Chondrocyte (in vitro differentiated cells): Measurements from ENCODE around the gene PDZD7. TPM values are rescaled to one million over a fixed set of nuclear protein-coding genes. Genes with fewer than 3 reads are reported as not detected.
A peak's percentile ranks its signal among the peaks of the same experiment; 100 is the strongest.

Source experiments
- DNase-seq: peaks from one replicate; pipeline ENCODE4 v3.0.0; 2021; ENCODE audit warnings: mixed read lengths, low spot score
- H3K27ac Mint-ChIP-seq: one replicate; pipeline ENCODE4 v1.8.0; 2021; ENCODE audit warnings: mild to moderate bottlenecking, moderate library complexity, mixed read lengths; ENCODE audit not compliant: unreplicated experiment
- H3K27me3 Mint-ChIP-seq: 2 replicates; pipeline ENCODE4 v1.8.0; 2021; ENCODE audit warnings: low read depth, mixed read lengths
- H3K36me3 Mint-ChIP-seq: 2 replicates; pipeline ENCODE4 v1.8.0; 2021; ENCODE audit warnings: low read depth, mixed read lengths
- H3K4me1 Mint-ChIP-seq: 2 replicates; pipeline ENCODE4 v1.8.0; 2021; ENCODE audit warnings: low read depth, mild to moderate bottlenecking, mixed read lengths
- H3K4me3 Mint-ChIP-seq: one replicate; pipeline ENCODE4 v1.8.0; 2021; ENCODE audit warnings: mild to moderate bottlenecking, moderate library complexity, mixed read lengths; ENCODE audit not compliant: unreplicated experiment
- H3K9me3 Mint-ChIP-seq: 2 replicates; pipeline ENCODE4 v1.8.0; 2021; ENCODE audit warnings: low read depth, mixed read lengths
- CTCF ChIP-seq: fragments of 200-600 bp; sonication (generic); IDR thresholded peaks from 2 replicates; pipeline ENCODE4 v1.5.0; 2021; ENCODE audit warnings: antibody characterized with exemption, mild to moderate bottlenecking, moderate library complexity
- total RNA-seq: library from RNA; stranded (reverse); gene quantifications from 3 replicates; pipeline ENCODE4 v1.2.1, GENCODE V29; 2021

PDZD7 gene
- total RNA-seq, 1 donor from 2014 or later: 1.8 TPM

- no peak overlapping the region for H3K27ac Mint-ChIP-seq
- H3K9me3 Mint-ChIP-seq: no peaks in the 10 kb centered on the region
- TF ChIP-seq CTCF: no peak
- H3K27me3 Mint-ChIP-seq: no peaks in the 10 kb centered on the region
- no peaks in the 10 kb centered on the region for H3K36me3 Mint-ChIP-seq
- H3K4me1 Mint-ChIP-seq: peaks cover 12% of the 10 kb centered on the region
- H3K4me3 Mint-ChIP-seq: peak overlapping the region; percentile 70
- DNase-seq: no peak
These were observed 62.1 kb downstream of the PDZD7 start for GRCh38 chr10:100968863-100969186.

DNA sequence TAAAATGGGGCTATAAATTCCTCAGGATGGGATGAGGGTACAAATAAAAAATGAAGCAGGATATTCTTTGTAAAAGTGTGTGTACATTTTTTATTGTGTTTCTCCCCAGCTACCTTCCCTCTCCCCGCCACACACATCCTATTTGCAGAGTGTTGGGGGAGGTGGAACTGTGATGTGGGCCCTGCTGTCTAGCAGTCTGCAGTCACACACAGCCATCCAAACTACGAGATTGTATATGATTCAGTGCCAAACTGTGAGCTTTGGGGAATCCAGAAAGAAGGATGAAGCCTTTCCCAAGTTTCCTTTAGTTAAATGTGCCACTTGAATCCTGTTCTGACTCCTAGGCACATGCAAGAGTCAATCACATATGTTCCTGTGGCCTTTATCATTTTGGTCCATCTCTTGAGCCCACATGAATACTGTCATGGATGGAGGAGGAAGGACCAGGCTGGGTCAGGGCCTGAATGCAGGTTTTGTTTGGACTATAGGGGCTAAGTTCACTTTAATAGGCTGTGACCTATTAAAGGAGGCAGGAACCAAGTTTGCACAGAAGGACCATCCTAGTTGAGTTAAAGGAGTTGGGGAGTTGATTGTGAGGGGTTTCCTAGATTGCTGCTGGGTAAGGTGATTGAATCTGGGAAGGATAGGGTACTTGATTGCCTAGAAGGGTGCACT lies 62.7 kb downstream of the PDZD7 start:
- no peak for DNase-seq
- Mint-ChIP-seq H3K9me3 (no peaks in the 10 kb centered on the region), H3K27ac (no peak overlapping the region), H3K27me3 (no peaks in the 10 kb centered on the region), H3K4me3 (peak overlapping the region; percentile 70), H3K4me1 (peaks cover 12% of the 10 kb centered on the region), H3K36me3 (no peaks in the 10 kb centered on the region)
- TF ChIP-seq CTCF: no peak

DNA sequence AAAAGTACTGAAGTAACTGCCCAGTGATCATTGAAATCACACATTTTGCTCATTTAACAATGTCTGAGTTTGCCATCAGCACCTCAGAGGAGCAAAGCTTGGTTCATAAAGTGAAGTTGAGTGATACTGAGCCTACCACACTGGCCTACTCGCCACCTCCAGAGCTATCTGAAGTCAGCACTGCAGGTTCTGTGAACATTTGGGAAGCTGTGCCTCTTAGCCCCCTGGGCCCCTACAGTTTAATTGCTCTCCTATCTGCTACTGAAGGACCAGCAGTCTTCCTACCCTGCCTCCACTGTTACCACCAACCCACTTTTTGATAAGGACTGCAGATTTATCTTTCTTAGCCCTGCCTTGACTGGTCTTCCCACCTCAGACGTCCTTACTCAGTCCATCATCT lies 63.6 kb downstream of the PDZD7 start:
- no peak for TF ChIP-seq CTCF

DNA sequence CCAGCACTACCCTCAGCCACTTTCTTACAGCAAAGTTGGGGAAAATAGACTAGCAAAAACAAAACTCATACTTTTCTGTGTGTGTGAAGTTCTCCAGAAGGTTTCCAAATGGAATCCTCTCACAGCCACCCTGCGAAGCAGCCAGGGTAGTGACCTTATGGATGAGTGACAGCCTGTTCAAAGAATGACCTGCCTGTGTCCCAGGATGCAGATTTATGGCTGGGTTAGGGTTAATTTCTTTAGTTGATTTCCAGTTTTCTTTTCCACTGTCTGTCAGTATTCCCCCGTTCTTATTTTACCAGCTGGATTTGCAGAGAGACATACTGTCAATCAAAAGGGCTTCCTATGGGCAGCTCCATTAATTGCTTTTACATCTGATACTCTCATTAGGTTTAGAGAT lies 64.0 kb downstream of the PDZD7 start:
- H3K4me3 Mint-ChIP-seq: no peak overlapping the region
- TF ChIP-seq CTCF: no peak
- peaks cover 12% of the 10 kb centered on the region for H3K4me1 Mint-ChIP-seq
- no peaks in the 10 kb centered on the region for H3K9me3 Mint-ChIP-seq
- H3K27me3 Mint-ChIP-seq: no peaks in the 10 kb centered on the region
- DNase-seq: no peak
- peaks cover 8% of the 10 kb centered on the region for H3K36me3 Mint-ChIP-seq
- H3K27ac Mint-ChIP-seq: no peak overlapping the region

More for the DNA sequence above, 63.6 kb downstream of the PDZD7 start:
- DNase-seq: no peak
- Mint-ChIP-seq H3K36me3 (peaks cover 7% of the 10 kb centered on the region), H3K9me3 (no peaks in the 10 kb centered on the region), H3K4me3 (no peak overlapping the region), H3K27me3 (no peaks in the 10 kb centered on the region), H3K27ac (no peak overlapping the region), H3K4me1 (peaks cover 12% of the 10 kb centered on the region)

GRCh38 chr10:100965820-100966219 lies 65.1 kb downstream of the PDZD7 start:
- Mint-ChIP-seq H3K4me3 (no peak overlapping the region), H3K36me3 (peaks cover 10% of the 10 kb centered on the region), H3K9me3 (no peaks in the 10 kb centered on the region), H3K4me1 (peaks cover 12% of the 10 kb centered on the region), H3K27ac (no peak overlapping the region), H3K27me3 (no peaks in the 10 kb centered on the region)
- no peak for TF ChIP-seq CTCF
- no peak for DNase-seq
